ENCODE results near the gene ZDHHC19.

GRCh38 chr3:196179380-196180308 is 31.6 kb downstream of the ZDHHC19 start:
- TF ChIP-seq POLR2A (IDR thresholded peaks at IDR 0.05) (no peak), EP300 (IDR thresholded peaks at IDR 0.05) (no peak), POLR2AphosphoS5 (IDR thresholded peaks at IDR 0.05) (no peak)
- TF ChIP-seq, protein P1, sequence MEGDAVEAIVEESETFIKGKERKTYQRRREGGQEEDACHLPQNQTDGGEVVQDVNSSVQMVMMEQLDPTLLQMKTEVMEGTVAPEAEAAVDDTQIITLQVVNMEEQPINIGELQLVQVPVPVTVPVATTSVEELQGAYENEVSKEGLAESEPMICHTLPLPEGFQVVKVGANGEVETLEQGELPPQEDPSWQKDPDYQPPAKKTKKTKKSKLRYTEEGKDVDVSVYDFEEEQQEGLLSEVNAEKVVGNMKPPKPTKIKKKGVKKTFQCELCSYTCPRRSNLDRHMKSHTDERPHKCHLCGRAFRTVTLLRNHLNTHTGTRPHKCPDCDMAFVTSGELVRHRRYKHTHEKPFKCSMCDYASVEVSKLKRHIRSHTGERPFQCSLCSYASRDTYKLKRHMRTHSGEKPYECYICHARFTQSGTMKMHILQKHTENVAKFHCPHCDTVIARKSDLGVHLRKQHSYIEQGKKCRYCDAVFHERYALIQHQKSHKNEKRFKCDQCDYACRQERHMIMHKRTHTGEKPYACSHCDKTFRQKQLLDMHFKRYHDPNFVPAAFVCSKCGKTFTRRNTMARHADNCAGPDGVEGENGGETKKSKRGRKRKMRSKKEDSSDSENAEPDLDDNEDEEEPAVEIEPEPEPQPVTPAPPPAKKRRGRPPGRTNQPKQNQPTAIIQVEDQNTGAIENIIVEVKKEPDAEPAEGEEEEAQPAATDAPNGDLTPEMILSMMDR (IDR thresholded peaks at IDR 0.05), result no peak
